Panc1 (cell line): ENCODE data around the gene PDSS1. TPM values are rescaled to one million over a fixed set of nuclear protein-coding genes. Genes with fewer than 3 reads are reported as not detected.

ENCODE experiments used
- ATAC-seq: fragments of 200-7000 bp; cut with Tn5 transposase; 2 replicates; pipeline ENCODE4 v1.9.1; 2020; ENCODE audit warnings: mild to moderate bottlenecking, moderate library complexity
- BruUV-seq: library from RNA; stranded (reverse); fragments of 400-500 nt; replicated peaks from 2 replicates; lab custom pipeline; 2021; lab: Mats Ljungman, UMichigan
- CTCF ChIA-PET: fragments of 300-600 bp; sonication (Branson Sonifier 250); formaldehyde crosslinking; loops from one replicate; lab custom pipeline; 2022; ENCODE audit warnings: antibody characterized with exemption; lab: Charles Lee
- POLR2A ChIA-PET: fragments of 300-600 bp; sonication (Branson Sonifier 250); formaldehyde crosslinking; loops from one replicate; lab custom pipeline; 2022; ENCODE audit warnings: antibody characterized with exemption; lab: Charles Lee
- DNase-seq: peaks from one replicate; pipeline ENCODE4 v3.0.0-alpha.2; 2010; ENCODE audit warnings: low read depth, low spot score
- H3K27ac ChIP-seq: 2 replicates; pipeline ENCODE4 v1.5.1; 2011; ENCODE audit warnings: mild to moderate bottlenecking, low read length, inconsistent platforms
- H3K27me3 ChIP-seq: fragments of 200-500 bp; sonication (Bioruptor generic); 2 replicates; pipeline ENCODE4 v1.6.0; 2014; ENCODE audit warnings: low read length, inconsistent platforms; ENCODE audit not compliant: control insufficient read depth, insufficient read depth
- H3K36me3 ChIP-seq: fragments of 200-500 bp; sonication (Bioruptor generic); 2 replicates; pipeline ENCODE4 v1.5.1; 2014; ENCODE audit warnings: inconsistent platforms, mild to moderate bottlenecking, low read length, moderate library complexity; ENCODE audit not compliant: control insufficient read depth, insufficient read depth
- H3K4me1 ChIP-seq: 2 replicates; pipeline ENCODE4 v1.5.1; 2011; ENCODE audit warnings: inconsistent platforms, mild to moderate bottlenecking, low read length, moderate library complexity; ENCODE audit not compliant: control insufficient read depth, insufficient read depth
- H3K4me3 ChIP-seq, 2 experiments: 2 replicates each; pipeline ENCODE4 v1.5.1; 2011 to 2012; ENCODE audit warnings: low read depth in 2 of 2, low read length in 2 of 2, mild to moderate bottlenecking in 2 of 2, inconsistent platforms in 1 of 2, moderate library complexity in 1 of 2
- H3K9me3 ChIP-seq: fragments of 200-500 bp; sonication (Bioruptor generic); 2 replicates; pipeline ENCODE4 v1.5.1; 2014; ENCODE audit warnings: low read depth, mild to moderate bottlenecking, inconsistent platforms, low read length, moderate library complexity; ENCODE audit not compliant: control insufficient read depth, insufficient read depth
- CTCF ChIP-seq: fragments of 450-650 bp; IDR thresholded peaks from 2 replicates; pipeline ENCODE4 v1.5.1; 2017; ENCODE audit warnings: mild to moderate bottlenecking
- POLR2AphosphoS5 ChIP-seq: IDR thresholded peaks from 2 replicates; pipeline ENCODE4 v1.6.1; 2012; ENCODE audit warnings: mild to moderate bottlenecking, low read depth, low read length, moderate library complexity
- REST ChIP-seq, 2 experiments: IDR thresholded peaks; 2 replicates each; pipeline ENCODE4 v1.6.1; 2011 to 2012; ENCODE audit warnings: low read depth in 2 of 2, control low read depth in 1 of 2, low read length in 1 of 2, mild to moderate bottlenecking in 1 of 2, moderate library complexity in 1 of 2; ENCODE audit not compliant: insufficient read depth in 1 of 2
- SIN3A ChIP-seq: IDR thresholded peaks from 2 replicates; pipeline ENCODE4 v1.6.1; 2012; ENCODE audit warnings: low read depth, mild to moderate bottlenecking, low read length, moderate library complexity, borderline replicate concordance; ENCODE audit not compliant: insufficient read depth
- TCF7L2 ChIP-seq: IDR thresholded peaks from 2 replicates; pipeline ENCODE4 v1.6.1; 2011; ENCODE audit warnings: mild to moderate bottlenecking, low read depth, low read length, inconsistent platforms
- in situ Hi-C: cut with HindIII; loops from 2 replicates; pipeline ENCODE4 v1.10.0; 2016; ENCODE audit warnings: low sequenced_read_pairs, low pct_unique_long_range_greater_than_20kb
- intact Hi-C: fragments of 100-400 bp; cut with micrococcal nuclease; formaldehyde crosslinking; loops from one replicate; pipeline ENCODE4 v1.10.0; 2022; ENCODE audit not compliant: unreplicated experiment
- total RNA-seq: library from RNA; stranded (reverse); gene quantifications from one replicate; pipeline ENCODE4 v1.2.1, GENCODE V29; 2021; ENCODE audit not compliant: unreplicated experiment

PDSS1 gene
- total RNA-seq, 1 experiment from 2014 or later, result 7.1 TPM

GRCh38 chr10:26728957-26729356 is 31.5 kb downstream of the PDSS1 start:
- ATAC-seq (no peak), DNase-seq (no peak)
- TF ChIP-seq POLR2AphosphoS5 (no peak), REST (IDR thresholded peaks at IDR 0.05; ENCODE audit: insufficient read depth in 1 of 2, low read depth in 2 of 2, low read length in 1 of 2) (no peak), CTCF (no peak), TCF7L2 (no peak), SIN3A (no peak)
- intact Hi-C loops (no loop called here), in situ Hi-C loops (no loop called here)
- Histone ChIP-seq H3K27ac (no peak overlapping the region), H3K4me1 (no peaks in the 10 kb centered on the region), H3K9me3 (no peaks in the 10 kb centered on the region), H3K4me3 (no peak overlapping the region), H3K27me3 (no peaks in the 10 kb centered on the region), H3K36me3 (no peaks in the 10 kb centered on the region)
- ChIA-PET POLR2A (no interaction called here), CTCF (no interaction called here)
- no TSS peak for BruUV-seq

GRCh38 chr10:26729395-26729794 is 31.9 kb downstream of the PDSS1 start:
- Histone ChIP-seq H3K9me3 (no peaks in the 10 kb centered on the region), H3K4me1 (no peaks in the 10 kb centered on the region), H3K36me3 (no peaks in the 10 kb centered on the region), H3K27me3 (no peaks in the 10 kb centered on the region), H3K27ac (no peak overlapping the region), H3K4me3 (no peak overlapping the region)
- no TSS peak for BruUV-seq
- POLR2A ChIA-PET, result no interaction called here
- intact Hi-C loops, result no loop called here
- in situ Hi-C loops, result no loop called here
- DNase-seq, result no peak
- ATAC-seq, result no peak
- TF ChIP-seq TCF7L2, result no peak
- CTCF ChIA-PET, result no interaction called here

- no peak for TF ChIP-seq TCF7L2
- TF ChIP-seq SIN3A, result no peak
- TF ChIP-seq POLR2AphosphoS5, result no peak
- no peak for TF ChIP-seq CTCF
- no peak for TF ChIP-seq REST (IDR thresholded peaks at IDR 0.05; ENCODE audit: insufficient read depth in 1 of 2, low read depth in 2 of 2, low read length in 1 of 2)
- ATAC-seq (no peak), DNase-seq (no peak)
- ChIA-PET POLR2A (no interaction called here), CTCF (no interaction called here)
- Histone ChIP-seq H3K4me1 (no peaks in the 10 kb centered on the region), H3K4me3 (no peak overlapping the region), H3K27ac (no peak overlapping the region), H3K36me3 (no peaks in the 10 kb centered on the region), H3K27me3 (no peaks in the 10 kb centered on the region), H3K9me3 (no peaks in the 10 kb centered on the region)
- intact Hi-C loops, result no loop called here
- in situ Hi-C loops, result no loop called here
- no TSS peak for BruUV-seq
These were observed 33.1 kb downstream of the PDSS1 start for GRCh38 chr10:26730552-26730951.
